WTC11 (cell line): ENCODE data around the gene SLC48A1. TPM values are rescaled to one million over a fixed set of nuclear protein-coding genes. Genes with fewer than 3 reads are reported as not detected.

ENCODE experiments used
- ATAC-seq: fragments of 200-7000 bp; cut with Tn5 transposase; 2 replicates; pipeline ENCODE4 v1.10.0; 2021; ENCODE audit warnings: mild to moderate bottlenecking, moderate library complexity
- CTCF ChIA-PET: fragments of 300-600 bp; sonication (Branson Sonifier 250); formaldehyde crosslinking; loops from one replicate; lab custom pipeline; 2021; ENCODE audit warnings: antibody characterized with exemption; lab: Charles Lee
- POLR2A ChIA-PET: fragments of 350-600 bp; sonication (Branson Sonifier 250); formaldehyde crosslinking; loops from one replicate; lab custom pipeline; 2021; ENCODE audit warnings: antibody characterized with exemption; lab: Charles Lee
- DNase-seq: peaks from one replicate; pipeline ENCODE4 v3.0.0; 2021; ENCODE audit warnings: low spot score
- H3K27ac Mint-ChIP-seq: 2 replicates; pipeline ENCODE4 v1.8.0; 2021; ENCODE audit warnings: mixed read lengths
- H3K27me3 Mint-ChIP-seq: 2 replicates; pipeline ENCODE4 v1.8.0; 2021; ENCODE audit warnings: low read depth, mild to moderate bottlenecking, moderate library complexity, mixed read lengths
- H3K36me3 Mint-ChIP-seq: 2 replicates; pipeline ENCODE4 v1.8.0; 2021; ENCODE audit warnings: mixed read lengths
- H3K4me1 Mint-ChIP-seq: 2 replicates; pipeline ENCODE4 v1.8.0; 2022; ENCODE audit warnings: mixed read lengths
- H3K4me3 Mint-ChIP-seq: 2 replicates; pipeline ENCODE4 v1.8.0; 2021; ENCODE audit warnings: mild to moderate bottlenecking, moderate library complexity, mixed read lengths
- H3K9me3 Mint-ChIP-seq: 2 replicates; pipeline ENCODE4 v1.8.0; 2021; ENCODE audit warnings: mixed read lengths
- ARID4B ChIP-seq: sonication (generic); formaldehyde crosslinking; IDR thresholded peaks from 2 replicates; pipeline ENCODE4 v1.8.0; 2023; ENCODE audit warnings: missing genetic modification reagents, mild to moderate bottlenecking, borderline replicate concordance
- ATF3 ChIP-seq: sonication (generic); formaldehyde crosslinking; conservative IDR thresholded peaks from 2 replicates; pipeline ENCODE4 v1.8.1; 2022; ENCODE audit warnings: mild to moderate bottlenecking, missing genetic modification reagents
- E2F4 ChIP-seq: sonication (generic); formaldehyde crosslinking; IDR thresholded peaks from 2 replicates; pipeline ENCODE4 v1.8.1; 2022; ENCODE audit warnings: low read depth, mild to moderate bottlenecking, moderate library complexity, missing genetic modification reagents, borderline replicate concordance
- E2F5 ChIP-seq: sonication (generic); formaldehyde crosslinking; IDR thresholded peaks from 2 replicates; pipeline ENCODE4 v1.8.1; 2022; ENCODE audit warnings: mild to moderate bottlenecking, moderate library complexity, missing genetic modification reagents
- FOXP1 ChIP-seq: sonication (generic); formaldehyde crosslinking; IDR thresholded peaks from 2 replicates; pipeline ENCODE4 v1.8.0; 2022; ENCODE audit warnings: missing genetic modification reagents, mild to moderate bottlenecking, moderate library complexity, borderline replicate concordance
- JAZF1 ChIP-seq: fragments of 250-450 bp; sonication (Bioruptor Pico); IDR thresholded peaks from 2 replicates; pipeline ENCODE4 v1.9.0; 2021; ENCODE audit warnings: moderate library complexity, mild to moderate bottlenecking, inconsistent platforms
- MLX ChIP-seq: sonication (generic); formaldehyde crosslinking; IDR thresholded peaks from 2 replicates; pipeline ENCODE4 v1.8.1; 2023; ENCODE audit warnings: mild to moderate bottlenecking, missing genetic modification reagents, moderate library complexity
- NFE2L1 ChIP-seq: sonication (generic); formaldehyde crosslinking; IDR thresholded peaks from 2 replicates; pipeline ENCODE4 v1.8.1; 2023; ENCODE audit warnings: missing genetic modification reagents
- NR2C2 ChIP-seq: sonication (generic); formaldehyde crosslinking; IDR thresholded peaks from 2 replicates; pipeline ENCODE4 v1.8.0; 2022; ENCODE audit warnings: mild to moderate bottlenecking, missing genetic modification reagents
- NR3C1 ChIP-seq: sonication (generic); formaldehyde crosslinking; conservative IDR thresholded peaks from 2 replicates; pipeline ENCODE4 v1.8.1; 2023; ENCODE audit warnings: low read depth, mild to moderate bottlenecking, missing genetic modification reagents
- PRRX2 ChIP-seq: fragments of 250-450 bp; sonication (Bioruptor Pico); IDR thresholded peaks from 2 replicates; pipeline ENCODE4 v1.8.0; 2021; ENCODE audit warnings: mild to moderate bottlenecking
- SOX15 ChIP-seq: fragments of 250-450 bp; sonication (Bioruptor Pico); IDR thresholded peaks from 2 replicates; pipeline ENCODE4 v1.9.0; 2021; ENCODE audit warnings: mild to moderate bottlenecking
- TCF7 ChIP-seq: sonication (generic); formaldehyde crosslinking; IDR thresholded peaks from 2 replicates; pipeline ENCODE4 v1.8.0; 2022; ENCODE audit warnings: mild to moderate bottlenecking, low read depth, missing genetic modification reagents, moderate library complexity
- ZBTB21 ChIP-seq: sonication (generic); formaldehyde crosslinking; IDR thresholded peaks from 2 replicates; pipeline ENCODE4 v1.8.1; 2023; ENCODE audit warnings: mild to moderate bottlenecking, missing genetic modification reagents, borderline replicate concordance
- ZNF138 ChIP-seq: sonication (generic); formaldehyde crosslinking; conservative IDR thresholded peaks from 2 replicates; pipeline ENCODE4 v1.8.1; 2022; ENCODE audit warnings: mild to moderate bottlenecking, moderate library complexity, missing genetic modification reagents
- ZNF219 ChIP-seq: sonication (generic); formaldehyde crosslinking; IDR thresholded peaks from 2 replicates; pipeline ENCODE4 v1.8.0; 2023; ENCODE audit warnings: missing genetic modification reagents, mild to moderate bottlenecking, borderline replicate concordance
- ZNF263 ChIP-seq: sonication (generic); formaldehyde crosslinking; IDR thresholded peaks from 2 replicates; pipeline ENCODE4 v1.8.1; 2022; ENCODE audit warnings: low read depth, mild to moderate bottlenecking, moderate library complexity, missing genetic modification reagents
- ZNF671 ChIP-seq: fragments of 250-450 bp; sonication (Bioruptor Pico); IDR thresholded peaks from 2 replicates; pipeline ENCODE4 v1.8.0; 2021; ENCODE audit warnings: mild to moderate bottlenecking
- ZSCAN18 ChIP-seq: fragments of 250-450 bp; sonication (Bioruptor Pico); IDR thresholded peaks from 2 replicates; pipeline ENCODE4 v2.1.2; 2022; ENCODE audit warnings: mild to moderate bottlenecking, moderate library complexity
- total RNA-seq: library from RNA; stranded (reverse); gene quantifications from 3 replicates; pipeline ENCODE4 v1.2.3, GENCODE V29; 2021

The SLC48A1 gene
- total RNA-seq, 1 experiment from 2014 or later, result 13.8 TPM

GRCh38 chr12:47731723-47732122 lies 41.3 kb upstream of the SLC48A1 start:
- Mint-ChIP-seq H3K4me1 (peaks cover 25% of the 10 kb centered on the region), H3K4me3 (no peak overlapping the region), H3K36me3 (no peaks in the 10 kb centered on the region)
- TF ChIP-seq ZNF671 (CRISPR knock-in tag) (no peak), ARID4B (no peak), ATF3 (CRISPR knock-in tag) (no peak), PRRX2 (CRISPR knock-in tag) (no peak), NR2C2 (no peak), MLX (CRISPR knock-in tag) (no peak), NR3C1 (CRISPR knock-in tag) (no peak), E2F5 (CRISPR knock-in tag) (no peak), JAZF1 (CRISPR knock-in tag) (no peak), FOXP1 (CRISPR knock-in tag) (no peak), ZNF263 (CRISPR knock-in tag) (no peak), ZNF138 (CRISPR knock-in tag) (no peak), ZNF219 (CRISPR knock-in tag) (no peak), E2F4 (CRISPR knock-in tag) (no peak), NFE2L1 (CRISPR knock-in tag) (no peak), SOX15 (CRISPR knock-in tag) (no peak), ZBTB21 (CRISPR knock-in tag) (no peak)
- TF ChIP-seq, all 79 proteins: peak for 0
- ATAC-seq (no peak), DNase-seq (no peak)
- H3K27ac Mint-ChIP-seq, result no peak overlapping the region
- H3K27me3 Mint-ChIP-seq, result peaks cover 4% of the 10 kb centered on the region; the same call in 1 of the 2 replicates
- ChIA-PET CTCF (interaction anchor here (0.6 to 15.4 kb wide), 5 partner anchors 12 to 882 kb away, joined by 3 to 735 read pairs (median 36); partner anchors contain the start of gene SLC48A1), POLR2A (no interaction called here)
- H3K9me3 Mint-ChIP-seq, result no peaks in the 10 kb centered on the region

GRCh38 chr12:47732504-47732903 lies 40.5 kb upstream of the SLC48A1 start:
- DNase-seq, result no peak
- Mint-ChIP-seq H3K27me3 (peaks cover 4% of the 10 kb centered on the region; the same call in 1 of the 2 replicates), H3K27ac (no peak overlapping the region), H3K4me1 (peaks cover 30% of the 10 kb centered on the region), H3K9me3 (no peaks in the 10 kb centered on the region), H3K4me3 (no peak overlapping the region), H3K36me3 (no peaks in the 10 kb centered on the region)
- POLR2A ChIA-PET, result interaction anchor here (0.9 kb wide), 1 partner anchor 25 kb away, joined by 3 read pairs; no protein-coding TSS in a partner anchor
- no peak for ATAC-seq
- CTCF ChIA-PET, result interaction anchor here (0.7 to 15.4 kb wide), 6 partner anchors 11 to 465 kb away, joined by 3 to 735 read pairs (median 22); partner anchors contain the start of gene SLC48A1
- no peak for TF ChIP-seq ZSCAN18
- no peak for TF ChIP-seq TCF7 (CRISPR knock-in tag)
